HepG2 (cell line): ENCODE measurements around the gene ACTN4. TPM values are rescaled to one million over a fixed set of nuclear protein-coding genes. Genes with fewer than 3 reads are reported as not detected.

Experiments used
- CREB1 ChIP-seq, 2 experiments: fragments of 450-650 bp in 1 of 2; IDR thresholded peaks; 2 replicates each; pipeline ENCODE4 v1.6.1; 2016 to 2017; ENCODE audit warnings: control low read depth in 1 of 2, mild to moderate bottlenecking in 1 of 2, missing compliant biosample characterization in 1 of 2, missing genetic modification characterization in 1 of 2
- HMG20B ChIP-seq: conservative IDR thresholded peaks from 2 replicates; pipeline ENCODE4 v1.6.1; 2016; ENCODE audit warnings: missing genetic modification reagents, missing compliant biosample characterization
- KDM6A ChIP-seq: IDR thresholded peaks from 2 replicates; pipeline ENCODE4 v1.6.1; 2016; ENCODE audit warnings: low read depth
- MTF1 ChIP-seq: sonication (generic); formaldehyde crosslinking; IDR thresholded peaks from 2 replicates; pipeline ENCODE4 v1.5.0; 2020; ENCODE audit warnings: missing genetic modification reagents
- MXD4 ChIP-seq: IDR thresholded peaks from 2 replicates; pipeline ENCODE4 v1.6.1; 2016; ENCODE audit warnings: mild to moderate bottlenecking, missing biosample characterization, missing genetic modification reagents
- NR2F1 ChIP-seq, 2 experiments: fragments of 450-650 bp in 1 of 2; formaldehyde crosslinking in 1 of 2; IDR thresholded peaks; 2 replicates each; pipeline versions ENCODE4 v1.5.0 to v1.6.1; 2016 to 2020; ENCODE audit warnings: mild to moderate bottlenecking in 1 of 2, missing compliant biosample characterization in 1 of 2, missing genetic modification reagents in 1 of 2, moderate library complexity in 1 of 2
- PRPF4 ChIP-seq: fragments of 200-400 bp; formaldehyde crosslinking; IDR thresholded peaks from 2 replicates; pipeline ENCODE4 v1.6.1; 2016; ENCODE audit warnings: low read length, low read depth; ENCODE audit not compliant: poor library complexity, severe bottlenecking
- RFX5 ChIP-seq: IDR thresholded peaks from 2 replicates; pipeline ENCODE4 v1.6.1; 2011; ENCODE audit warnings: low read depth, low read length, improper control_type of control experiment
- SMARCE1 ChIP-seq: fragments of 450-650 bp; IDR thresholded peaks from 2 replicates; pipeline ENCODE4 v1.6.1; 2017; ENCODE audit warnings: borderline replicate concordance
- SNAI1 ChIP-seq: sonication (generic); formaldehyde crosslinking; IDR thresholded peaks from 2 replicates; pipeline ENCODE4 v1.5.0; 2020; ENCODE audit warnings: mild to moderate bottlenecking, missing genetic modification reagents, borderline replicate concordance
- SRSF1 ChIP-seq: fragments of 200-400 bp; formaldehyde crosslinking; optimal IDR thresholded peaks from 2 replicates; pipeline ENCODE3; 2017; ENCODE audit warnings: mild to moderate bottlenecking, low read depth, low read length, moderate library complexity
- TBP ChIP-seq: sonication (generic); formaldehyde crosslinking; IDR thresholded peaks from 2 replicates; pipeline ENCODE4 v1.5.0; 2020; ENCODE audit warnings: missing genetic modification reagents
- TFDP1 ChIP-seq: IDR thresholded peaks from 2 replicates; pipeline ENCODE4 v1.6.1; 2016; ENCODE audit warnings: missing compliant biosample characterization, missing genetic modification reagents, borderline replicate concordance
- YY1 ChIP-seq: IDR thresholded peaks from 2 replicates; pipeline ENCODE4 v1.6.1; 2011; ENCODE audit warnings: low read length, low read depth, moderate library complexity, mild to moderate bottlenecking; ENCODE audit not compliant: insufficient read depth, insufficient replicate concordance
- ZNF33A ChIP-seq: sonication (generic); formaldehyde crosslinking; IDR thresholded peaks from 2 replicates; pipeline ENCODE4 v1.5.1; 2020; ENCODE audit warnings: missing genetic modification reagents, mild to moderate bottlenecking, moderate library complexity, borderline replicate concordance
- ZNF354B ChIP-seq: sonication (generic); formaldehyde crosslinking; IDR thresholded peaks from 2 replicates; pipeline ENCODE4 v1.8.0; 2022; ENCODE audit warnings: mild to moderate bottlenecking, missing genetic modification reagents
- ZNF550 ChIP-seq: sonication (generic); formaldehyde crosslinking; IDR thresholded peaks from 2 replicates; pipeline ENCODE4 v1.4.0; 2020; ENCODE audit warnings: mild to moderate bottlenecking, missing genetic modification reagents, borderline replicate concordance
- ZNF557 ChIP-seq: sonication (generic); formaldehyde crosslinking; IDR thresholded peaks from 2 replicates; pipeline ENCODE4 v1.4.0; 2020; ENCODE audit warnings: missing genetic modification reagents
- ZNF569 ChIP-seq: sonication (generic); formaldehyde crosslinking; IDR thresholded peaks from 2 replicates; pipeline ENCODE4 v1.5.0; 2020; ENCODE audit warnings: mild to moderate bottlenecking, missing genetic modification reagents, moderate library complexity, borderline replicate concordance
- ZNF792 ChIP-seq: IDR thresholded peaks from 2 replicates; pipeline ENCODE4 v1.6.1; 2016
- polyA plus RNA-seq, 8 experiments: library from polyadenylated mRNA; depleted of rRNA in 3 of 8; stranded (reverse) in 7 of 8; unstranded in 1 of 8; fragments of >200 nt; fragmentation: Illumina TruSeq in 4 of 8; extraction: Trizol in 4 of 8; gene quantifications; 2 replicates each; pipeline versions ENCODE4 v1.2.1 to v1.2.3, GENCODE V29; 2011 to 2016; ENCODE audit warnings: low read depth in 4 of 8, missing spikeins in 1 of 8, mixed read lengths in 1 of 8; ENCODE audit not compliant: insufficient read depth in 1 of 8
- total RNA-seq, 5 experiments: library from RNA; depleted of rRNA; stranded (reverse); fragments of >200 nt; fragmentation: Illumina TruSeq; extraction: Trizol; gene quantifications; 2 replicates each; pipeline ENCODE4 v1.2.3, GENCODE V29; 2016; ENCODE audit warnings: low read depth in 1 of 5
- TF ChIP-seq, protein P1 (sequence below), 2 experiments: sonication (generic) in 1 of 2; formaldehyde crosslinking in 1 of 2; IDR thresholded peaks; 2 replicates each; pipeline versions ENCODE4 v1.6.1 to v1.9.0; 2014 to 2022; ENCODE audit warnings: antibody characterized with exemption in 1 of 2, borderline replicate concordance in 1 of 2, inconsistent platforms in 1 of 2, low read depth in 1 of 2, missing genetic modification reagents in 1 of 2
- TF ChIP-seq, protein P2 (sequence below): sonication (generic); formaldehyde crosslinking; conservative IDR thresholded peaks from 2 replicates; pipeline ENCODE4 v1.4.0; 2020; ENCODE audit warnings: missing genetic modification reagents

The ACTN4 gene
- total and polyA plus RNA-seq, 2 of the 13 experiments (the other 11 are each of a cell fraction or from before 2014, with no cell fraction given), result 171 to 192 TPM

DNA sequence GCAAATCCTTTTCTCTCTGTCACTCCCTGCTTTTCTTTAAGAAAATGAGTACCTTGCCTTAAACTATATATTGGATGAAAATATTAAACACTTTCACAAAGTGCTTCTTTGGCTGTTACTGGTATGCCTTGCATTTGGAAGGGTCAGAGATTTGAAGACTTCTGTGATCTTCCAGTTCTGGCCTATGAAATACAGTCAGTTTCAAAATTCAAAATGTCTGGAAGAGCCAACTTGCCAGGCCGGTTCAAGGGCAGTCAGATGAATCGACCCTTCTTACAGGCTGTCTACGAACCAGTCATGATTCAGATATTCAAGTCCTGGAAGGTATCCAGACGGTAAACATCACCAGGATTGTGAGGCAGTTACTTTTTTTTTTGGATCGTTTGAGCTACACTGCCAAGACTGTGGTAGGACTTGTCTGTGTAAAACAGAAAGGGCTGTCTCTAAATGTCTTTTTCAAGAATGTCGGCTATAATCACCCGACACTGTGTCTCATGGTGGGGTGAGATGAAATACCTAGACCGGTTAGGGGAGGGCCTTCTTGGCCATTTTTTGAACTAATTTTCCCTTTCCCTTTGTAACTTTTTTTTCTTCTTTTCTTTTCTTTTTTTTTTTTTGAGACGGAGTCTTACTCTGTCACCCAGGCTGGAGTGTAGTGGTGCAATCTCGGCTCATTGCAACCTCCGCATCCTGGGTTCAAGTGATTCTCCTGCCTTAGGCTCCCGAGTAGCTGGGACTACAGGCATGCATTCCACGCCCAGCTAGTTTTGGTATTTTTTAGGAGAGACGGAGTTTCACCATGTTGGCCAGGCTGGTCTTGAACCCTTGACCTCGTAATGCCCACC, 11.2 kb downstream of the ACTN4 start (continued):
- TF ChIP-seq, protein P1, sequence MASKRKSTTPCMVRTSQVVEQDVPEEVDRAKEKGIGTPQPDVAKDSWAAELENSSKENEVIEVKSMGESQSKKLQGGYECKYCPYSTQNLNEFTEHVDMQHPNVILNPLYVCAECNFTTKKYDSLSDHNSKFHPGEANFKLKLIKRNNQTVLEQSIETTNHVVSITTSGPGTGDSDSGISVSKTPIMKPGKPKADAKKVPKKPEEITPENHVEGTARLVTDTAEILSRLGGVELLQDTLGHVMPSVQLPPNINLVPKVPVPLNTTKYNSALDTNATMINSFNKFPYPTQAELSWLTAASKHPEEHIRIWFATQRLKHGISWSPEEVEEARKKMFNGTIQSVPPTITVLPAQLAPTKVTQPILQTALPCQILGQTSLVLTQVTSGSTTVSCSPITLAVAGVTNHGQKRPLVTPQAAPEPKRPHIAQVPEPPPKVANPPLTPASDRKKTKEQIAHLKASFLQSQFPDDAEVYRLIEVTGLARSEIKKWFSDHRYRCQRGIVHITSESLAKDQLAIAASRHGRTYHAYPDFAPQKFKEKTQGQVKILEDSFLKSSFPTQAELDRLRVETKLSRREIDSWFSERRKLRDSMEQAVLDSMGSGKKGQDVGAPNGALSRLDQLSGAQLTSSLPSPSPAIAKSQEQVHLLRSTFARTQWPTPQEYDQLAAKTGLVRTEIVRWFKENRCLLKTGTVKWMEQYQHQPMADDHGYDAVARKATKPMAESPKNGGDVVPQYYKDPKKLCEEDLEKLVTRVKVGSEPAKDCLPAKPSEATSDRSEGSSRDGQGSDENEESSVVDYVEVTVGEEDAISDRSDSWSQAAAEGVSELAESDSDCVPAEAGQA (IDR thresholded peaks at IDR 0.05; ENCODE audit: low read depth), result no peak
- TF ChIP-seq, protein P1 (CRISPR knock-in tag; IDR thresholded peaks at IDR 0.05; ENCODE audit: borderline replicate concordance), result no peak
- TF ChIP-seq SRSF1 (no peak), RFX5 (no peak), HMG20B (CRISPR knock-in tag) (no peak), TBP (CRISPR knock-in tag) (no peak), ZNF33A (CRISPR knock-in tag) (no peak), ZNF569 (CRISPR knock-in tag) (no peak), NR2F1 (CRISPR knock-in tag; IDR thresholded peaks at IDR 0.05) (no peak), ZNF557 (CRISPR knock-in tag) (no peak), SMARCE1 (no peak), ZNF354B (CRISPR knock-in tag) (no peak), MTF1 (no peak), YY1 (no peak), KDM6A (no peak), ZNF792 (CRISPR knock-in tag) (no peak), TFDP1 (CRISPR knock-in tag) (no peak), PRPF4 (no peak), CREB1 (IDR thresholded peaks at IDR 0.05) (no peak), CREB1 (CRISPR knock-in tag; IDR thresholded peaks at IDR 0.05) (no peak), ZNF550 (CRISPR knock-in tag) (no peak), SNAI1 (0 out of 2 replicates have a peak, but pooled peaks have one; percentile 39), MXD4 (no peak)
- TF ChIP-seq, protein P2, sequence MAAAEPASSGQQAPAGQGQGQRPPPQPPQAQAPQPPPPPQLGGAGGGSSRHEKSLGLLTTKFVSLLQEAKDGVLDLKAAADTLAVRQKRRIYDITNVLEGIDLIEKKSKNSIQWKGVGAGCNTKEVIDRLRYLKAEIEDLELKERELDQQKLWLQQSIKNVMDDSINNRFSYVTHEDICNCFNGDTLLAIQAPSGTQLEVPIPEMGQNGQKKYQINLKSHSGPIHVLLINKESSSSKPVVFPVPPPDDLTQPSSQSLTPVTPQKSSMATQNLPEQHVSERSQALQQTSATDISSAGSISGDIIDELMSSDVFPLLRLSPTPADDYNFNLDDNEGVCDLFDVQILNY (CRISPR knock-in tag), result no peak
